HEK293 (cell line): ENCODE data around the gene GPBP1.

Source experiments
- CTCF ChIA-PET: fragments of 350-600 bp; formaldehyde crosslinking; extraction: SDS; loops from one replicate; lab custom pipeline; 2021; ENCODE audit warnings: antibody characterized with exemption; lab: Yijun Ruan, JAX
- POLR2A ChIA-PET: fragments of 300-600 bp; formaldehyde crosslinking; extraction: SDS; loops from one replicate; lab custom pipeline; 2020; ENCODE audit warnings: antibody characterized with exemption, inconsistent platforms; lab: Yijun Ruan, JAX
- H3K27ac ChIP-seq: fragments of 200-500 bp; sonication (Bioruptor generic); 2 replicates; pipeline ENCODE4 v1.5.1; 2014; ENCODE audit warnings: low read depth, low read length, control low read depth, inconsistent platforms; ENCODE audit errors: extremely low read depth
- H3K36me3 ChIP-seq, 2 experiments: fragments of 200-500 bp in 1 of 2; sonication (Bioruptor generic) in 1 of 2; 1 replicate in 1 of 2; 2 replicates in 1 of 2; pipeline ENCODE4 v1.5.1; 2014 to 2017; ENCODE audit warnings: inconsistent platforms in 2 of 2, low read length in 2 of 2; ENCODE audit not compliant: control insufficient read depth in 2 of 2, insufficient read depth in 1 of 2
- H3K4me1 ChIP-seq: fragments of 200-500 bp; sonication (Bioruptor generic); 2 replicates; pipeline ENCODE4 v1.5.1; 2014; ENCODE audit warnings: mild to moderate bottlenecking, low read length, inconsistent platforms; ENCODE audit not compliant: control insufficient read depth, insufficient read depth
- H3K4me3 ChIP-seq: 2 replicates; pipeline ENCODE4 v1.5.1; 2011; ENCODE audit warnings: low read depth, mild to moderate bottlenecking, control low read depth, low read length, moderate library complexity
- H3K9me3 ChIP-seq: fragments of 200-500 bp; sonication (Bioruptor generic); 2 replicates; pipeline ENCODE4 v1.5.1; 2014; ENCODE audit warnings: low read depth, low read length, inconsistent platforms; ENCODE audit not compliant: control insufficient read depth, insufficient read depth
- ATF2 ChIP-seq: fragments of 450-650 bp; formaldehyde crosslinking; IDR thresholded peaks from 2 replicates; pipeline ENCODE4 v1.5.1; 2016; ENCODE audit warnings: missing biosample characterization, missing genetic modification characterization, low read depth
- GFI1B ChIP-seq: fragments of 450-650 bp; formaldehyde crosslinking; IDR thresholded peaks from 2 replicates; pipeline ENCODE4 v1.5.1; 2016; ENCODE audit warnings: missing biosample characterization, missing genetic modification characterization
- GLIS1 ChIP-seq: fragments of 450-650 bp; formaldehyde crosslinking; IDR thresholded peaks from 2 replicates; pipeline ENCODE4 v1.5.1; 2016; ENCODE audit warnings: missing biosample characterization, missing genetic modification characterization
- HIC1 ChIP-seq: fragments of 450-650 bp; formaldehyde crosslinking; IDR thresholded peaks from 2 replicates; pipeline ENCODE4 v1.5.1; 2016; ENCODE audit warnings: missing biosample characterization, missing genetic modification characterization
- HOXA7 ChIP-seq: sonication (generic); formaldehyde crosslinking; IDR thresholded peaks from 2 replicates; pipeline ENCODE4 v1.8.1; 2022; ENCODE audit warnings: missing genetic modification reagents, borderline replicate concordance
- KLF16 ChIP-seq: fragments of 450-650 bp; formaldehyde crosslinking; IDR thresholded peaks from 2 replicates; pipeline ENCODE4 v1.5.1; 2017; ENCODE audit warnings: missing biosample characterization, missing genetic modification characterization
- SCRT1 ChIP-seq: fragments of 450-650 bp; formaldehyde crosslinking; IDR thresholded peaks from 2 replicates; pipeline ENCODE4 v1.5.1; 2016; ENCODE audit warnings: missing biosample characterization, missing genetic modification characterization, borderline replicate concordance
- WT1 ChIP-seq: fragments of 450-650 bp; formaldehyde crosslinking; IDR thresholded peaks from 2 replicates; pipeline ENCODE4 v1.5.1; 2016; ENCODE audit warnings: missing biosample characterization, missing genetic modification characterization
- ZBTB21 ChIP-seq: fragments of 450-650 bp; formaldehyde crosslinking; IDR thresholded peaks from 2 replicates; pipeline ENCODE4 v1.5.1; 2017; ENCODE audit warnings: missing biosample characterization, missing genetic modification characterization
- ZBTB48 ChIP-seq: fragments of 450-650 bp; formaldehyde crosslinking; IDR thresholded peaks from 2 replicates; pipeline ENCODE4 v1.5.1; 2016; ENCODE audit warnings: missing biosample characterization, missing genetic modification characterization
- ZNF140 ChIP-seq: fragments of 450-650 bp; formaldehyde crosslinking; IDR thresholded peaks from 2 replicates; pipeline ENCODE4 v1.5.1; 2016; ENCODE audit warnings: missing biosample characterization, missing genetic modification characterization
- ZNF174 ChIP-seq: fragments of 450-650 bp; formaldehyde crosslinking; IDR thresholded peaks from 2 replicates; pipeline ENCODE4 v1.5.0; 2017; ENCODE audit warnings: missing biosample characterization, mild to moderate bottlenecking, missing genetic modification characterization
- ZNF239 ChIP-seq: fragments of 450-650 bp; formaldehyde crosslinking; IDR thresholded peaks from 2 replicates; pipeline ENCODE4 v1.5.1; 2016; ENCODE audit warnings: missing biosample characterization, missing genetic modification characterization
- ZNF354C ChIP-seq: fragments of 450-650 bp; formaldehyde crosslinking; IDR thresholded peaks from 2 replicates; pipeline ENCODE4 v1.5.1; 2016; ENCODE audit warnings: missing biosample characterization, missing genetic modification characterization, low read depth, borderline replicate concordance
- ZNF37A ChIP-seq: fragments of 450-650 bp; IDR thresholded peaks from 2 replicates; pipeline ENCODE4 v1.5.1; 2018; ENCODE audit warnings: missing biosample characterization, missing genetic modification characterization
- ZNF449 ChIP-seq: fragments of 450-650 bp; formaldehyde crosslinking; IDR thresholded peaks from 2 replicates; pipeline ENCODE4 v1.5.1; 2017; ENCODE audit warnings: missing biosample characterization, mild to moderate bottlenecking, missing genetic modification characterization, moderate library complexity
- ZNF488 ChIP-seq: fragments of 450-650 bp; formaldehyde crosslinking; IDR thresholded peaks from 2 replicates; pipeline ENCODE4 v1.5.1; 2016; ENCODE audit warnings: missing biosample characterization, missing genetic modification characterization
- ZNF585B ChIP-seq: fragments of 450-650 bp; formaldehyde crosslinking; IDR thresholded peaks from 2 replicates; pipeline ENCODE4 v1.5.1; 2016; ENCODE audit warnings: missing biosample characterization, missing genetic modification characterization
- ZNF621 ChIP-seq: fragments of 450-650 bp; formaldehyde crosslinking; IDR thresholded peaks from 2 replicates; pipeline ENCODE4 v1.5.1; 2017; ENCODE audit warnings: missing biosample characterization, missing genetic modification characterization
- ZNF623 ChIP-seq: fragments of 450-650 bp; formaldehyde crosslinking; IDR thresholded peaks from 2 replicates; pipeline ENCODE4 v1.5.1; 2016; ENCODE audit warnings: missing biosample characterization, missing genetic modification characterization
- ZNF626 ChIP-seq: fragments of 450-650 bp; sonication (Bioruptor Pico); formaldehyde crosslinking; IDR thresholded peaks from 2 replicates; pipeline ENCODE4 v1.5.1; 2018; ENCODE audit warnings: missing biosample characterization, missing genetic modification characterization, inconsistent platforms
- ZNF660 ChIP-seq: fragments of 450-650 bp; IDR thresholded peaks from 2 replicates; pipeline ENCODE4 v1.5.1; 2018; ENCODE audit warnings: missing biosample characterization, mild to moderate bottlenecking, missing genetic modification characterization
- ZNF76 ChIP-seq: fragments of 450-650 bp; formaldehyde crosslinking; IDR thresholded peaks from 2 replicates; pipeline ENCODE4; 2016; ENCODE audit warnings: low read depth, missing biosample characterization, missing genetic modification characterization, borderline replicate concordance
- ZNF777 ChIP-seq: fragments of 450-650 bp; formaldehyde crosslinking; IDR thresholded peaks from 2 replicates; pipeline ENCODE4 v1.5.1; 2017; ENCODE audit warnings: missing biosample characterization, missing genetic modification characterization, borderline replicate concordance
- TF ChIP-seq, protein P1 (sequence below): fragments of 450-650 bp; formaldehyde crosslinking; IDR thresholded peaks from 2 replicates; pipeline ENCODE4 v1.5.1; 2017; ENCODE audit warnings: missing biosample characterization, missing genetic modification characterization

Gene GPBP1

GRCh38 chr5:57298985-57299491 lies 125.2 kb downstream of the GPBP1 start (continued):
- TF ChIP-seq ZNF777 (tag by site-specific recombination) (no peak), ZNF37A (tag by site-specific recombination) (0 out of 2 replicates have a peak, but pooled peaks have one; percentile 20)
- TF ChIP-seq, all 188 proteins: peak for 6

DNA sequence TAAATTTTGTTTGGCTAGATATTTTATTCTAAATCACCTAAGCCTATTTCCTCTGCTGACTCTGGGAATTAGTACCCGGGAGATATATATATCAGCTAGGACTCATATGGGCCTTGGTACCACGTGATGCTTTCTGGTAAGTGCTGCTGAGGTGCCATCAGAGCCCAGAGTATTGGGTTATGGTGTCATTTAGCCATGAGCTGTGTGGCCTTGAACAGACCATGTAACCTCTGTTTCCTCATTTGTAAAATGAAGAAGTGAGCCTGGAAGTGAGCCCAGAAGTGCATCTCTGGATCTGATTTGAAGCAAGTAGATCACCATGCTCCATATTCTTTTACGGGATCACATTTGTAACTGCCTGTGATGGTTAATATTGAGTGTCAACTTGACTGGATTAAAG lies 126.1 kb downstream of the GPBP1 start:
- Histone ChIP-seq H3K9me3 (no peaks in the 10 kb centered on the region), H3K27ac (no peak overlapping the region), H3K4me3 (no peak overlapping the region), H3K36me3 (no peaks in the 10 kb centered on the region), H3K4me1 (no peaks in the 10 kb centered on the region; the same call in none of the 2 replicates)
- POLR2A ChIA-PET, result interaction anchor here (1.2 kb wide), 1 partner anchor 1159 kb away, joined by 3 read pairs; no protein-coding TSS in a partner anchor
- TF ChIP-seq GFI1B (no peak), ZNF76 (tag by site-specific recombination) (no peak), ZNF449 (tag by site-specific recombination) (no peak), ATF2 (tag by site-specific recombination) (no peak), HOXA7 (CRISPR knock-in tag) (no peak), KLF16 (tag by site-specific recombination) (no peak), ZBTB48 (tag by site-specific recombination) (no peak), WT1 (tag by site-specific recombination) (no peak), SCRT1 (tag by site-specific recombination) (no peak), ZNF660 (no peak), ZNF488 (tag by site-specific recombination) (no peak), ZNF174 (tag by site-specific recombination) (no peak), ZNF239 (no peak), ZNF585B (tag by site-specific recombination) (no peak), ZNF354C (tag by site-specific recombination) (no peak)
- CTCF ChIA-PET, result interaction anchor here (0.6 to 3.0 kb wide), 12 partner anchors 142 to 1968 kb away, joined by 3 to 39 read pairs (median 5); no protein-coding TSS in a partner anchor

- CTCF ChIA-PET, result interaction anchor here (0.6 to 2.0 kb wide), 10 partner anchors 12 to 1160 kb away, joined by 3 to 6 read pairs (median 3); no protein-coding TSS in a partner anchor
- no peaks in the 10 kb centered on the region for H3K36me3 ChIP-seq
- no peaks in the 10 kb centered on the region for H3K9me3 ChIP-seq
- no peaks in the 10 kb centered on the region; the same call in none of the 2 replicates for H3K4me1 ChIP-seq
- POLR2A ChIA-PET, result interaction anchor here (1.1 kb wide), 1 partner anchor 1158 kb away, joined by 8 read pairs; the partner anchor contains the start of gene PLK2
- H3K27ac ChIP-seq, result no peak overlapping the region
- no peak overlapping the region for H3K4me3 ChIP-seq
- TF ChIP-seq ZNF660 (peak; percentile 66; the same call in 1 of the 2 replicates), HIC1 (tag by site-specific recombination) (peak; percentile 64; the same call in 1 of the 2 replicates), GLIS1 (tag by site-specific recombination) (peak; percentile 33; the same call in 1 of the 2 replicates), ZNF621 (no peak), ZNF623 (tag by site-specific recombination) (peak; percentile 26), ZNF140 (no peak), ZNF626 (tag by site-specific recombination) (no peak), KLF16 (tag by site-specific recombination) (no peak), ZBTB21 (tag by site-specific recombination) (peak; percentile 85)
- TF ChIP-seq, protein P1, sequence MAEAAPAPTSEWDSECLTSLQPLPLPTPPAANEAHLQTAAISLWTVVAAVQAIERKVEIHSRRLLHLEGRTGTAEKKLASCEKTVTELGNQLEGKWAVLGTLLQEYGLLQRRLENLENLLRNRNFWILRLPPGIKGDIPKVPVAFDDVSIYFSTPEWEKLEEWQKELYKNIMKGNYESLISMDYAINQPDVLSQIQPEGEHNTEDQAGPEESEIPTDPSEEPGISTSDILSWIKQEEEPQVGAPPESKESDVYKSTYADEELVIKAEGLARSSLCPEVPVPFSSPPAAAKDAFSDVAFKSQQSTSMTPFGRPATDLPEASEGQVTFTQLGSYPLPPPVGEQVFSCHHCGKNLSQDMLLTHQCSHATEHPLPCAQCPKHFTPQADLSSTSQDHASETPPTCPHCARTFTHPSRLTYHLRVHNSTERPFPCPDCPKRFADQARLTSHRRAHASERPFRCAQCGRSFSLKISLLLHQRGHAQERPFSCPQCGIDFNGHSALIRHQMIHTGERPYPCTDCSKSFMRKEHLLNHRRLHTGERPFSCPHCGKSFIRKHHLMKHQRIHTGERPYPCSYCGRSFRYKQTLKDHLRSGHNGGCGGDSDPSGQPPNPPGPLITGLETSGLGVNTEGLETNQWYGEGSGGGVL (tag by site-specific recombination), result peak; percentile 61
These were observed 128.3 kb downstream of the GPBP1 start for GRCh38 chr5:57302164-57302563.
